GM13976 (cell line): ENCODE measurements around the gene CRTAC1.

Source experiments
- DNase-seq: peaks from one replicate; pipeline ENCODE4 v3.0.0; 2012; ENCODE audit warnings: low spot score
- in situ Hi-C: fragments of 300-500 bp; cut with MboI; formaldehyde crosslinking; loops from one replicate; pipeline ENCODE4 v1.12.0; 2022; ENCODE audit warnings: low sequenced_read_pairs, mixed read lengths, inconsistent platforms; ENCODE audit not compliant: unreplicated experiment
- TF ChIP-seq, protein P1 (sequence below): IDR thresholded peaks from 2 replicates; pipeline ENCODE4 v1.5.1; 2012; ENCODE audit warnings: borderline replicate concordance, mild to moderate bottlenecking; ENCODE audit not compliant: insufficient read depth; ENCODE audit errors: extremely low read depth, missing control alignments, control extremely low read depth

The CRTAC1 gene

DNA sequence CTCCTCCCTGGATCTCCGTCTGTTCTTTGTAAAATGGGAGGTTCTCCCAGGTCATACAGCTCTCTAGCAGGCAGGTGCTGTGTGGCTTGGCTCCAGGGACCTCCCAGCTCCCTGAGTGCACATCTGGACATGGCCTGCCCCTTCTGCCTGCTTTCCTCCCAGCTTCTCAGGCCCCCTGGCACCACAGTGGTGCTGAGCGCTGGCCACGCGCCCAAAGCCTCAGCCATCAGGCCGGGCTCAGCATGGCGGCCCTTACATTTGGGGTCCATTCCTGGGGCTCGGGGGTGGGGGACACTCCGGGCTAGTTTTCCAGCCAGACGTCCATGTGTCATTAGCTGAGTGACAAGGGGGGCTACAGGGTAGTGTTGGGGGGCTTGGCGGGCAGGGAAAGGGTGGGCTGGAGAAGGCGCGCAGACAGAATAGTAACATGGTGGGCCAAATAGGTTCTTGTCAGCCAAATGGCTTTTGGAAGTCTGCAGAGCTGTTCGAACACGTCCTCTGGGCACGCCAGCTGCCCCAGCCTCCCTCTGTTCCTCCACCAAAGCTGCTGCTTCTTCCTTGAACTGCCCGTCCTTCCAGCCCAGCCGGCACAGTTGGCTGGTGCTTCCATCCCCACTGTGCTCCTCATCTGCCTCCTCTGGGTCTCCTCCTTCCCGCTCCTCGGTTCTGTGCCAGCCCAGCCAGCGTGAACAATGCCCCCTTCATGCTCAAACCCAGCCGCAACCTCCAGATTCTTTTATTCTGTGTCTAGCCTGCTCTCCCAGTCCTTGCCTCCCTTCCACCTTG is 114.9 kb downstream of the CRTAC1 start:
- TF ChIP-seq, protein P1, sequence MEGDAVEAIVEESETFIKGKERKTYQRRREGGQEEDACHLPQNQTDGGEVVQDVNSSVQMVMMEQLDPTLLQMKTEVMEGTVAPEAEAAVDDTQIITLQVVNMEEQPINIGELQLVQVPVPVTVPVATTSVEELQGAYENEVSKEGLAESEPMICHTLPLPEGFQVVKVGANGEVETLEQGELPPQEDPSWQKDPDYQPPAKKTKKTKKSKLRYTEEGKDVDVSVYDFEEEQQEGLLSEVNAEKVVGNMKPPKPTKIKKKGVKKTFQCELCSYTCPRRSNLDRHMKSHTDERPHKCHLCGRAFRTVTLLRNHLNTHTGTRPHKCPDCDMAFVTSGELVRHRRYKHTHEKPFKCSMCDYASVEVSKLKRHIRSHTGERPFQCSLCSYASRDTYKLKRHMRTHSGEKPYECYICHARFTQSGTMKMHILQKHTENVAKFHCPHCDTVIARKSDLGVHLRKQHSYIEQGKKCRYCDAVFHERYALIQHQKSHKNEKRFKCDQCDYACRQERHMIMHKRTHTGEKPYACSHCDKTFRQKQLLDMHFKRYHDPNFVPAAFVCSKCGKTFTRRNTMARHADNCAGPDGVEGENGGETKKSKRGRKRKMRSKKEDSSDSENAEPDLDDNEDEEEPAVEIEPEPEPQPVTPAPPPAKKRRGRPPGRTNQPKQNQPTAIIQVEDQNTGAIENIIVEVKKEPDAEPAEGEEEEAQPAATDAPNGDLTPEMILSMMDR: no peak
- no peak for DNase-seq
- in situ Hi-C loops: loop anchor here (10.0 kb wide), 1 partner anchor 129 kb away; no protein-coding TSS in a partner anchor

DNA sequence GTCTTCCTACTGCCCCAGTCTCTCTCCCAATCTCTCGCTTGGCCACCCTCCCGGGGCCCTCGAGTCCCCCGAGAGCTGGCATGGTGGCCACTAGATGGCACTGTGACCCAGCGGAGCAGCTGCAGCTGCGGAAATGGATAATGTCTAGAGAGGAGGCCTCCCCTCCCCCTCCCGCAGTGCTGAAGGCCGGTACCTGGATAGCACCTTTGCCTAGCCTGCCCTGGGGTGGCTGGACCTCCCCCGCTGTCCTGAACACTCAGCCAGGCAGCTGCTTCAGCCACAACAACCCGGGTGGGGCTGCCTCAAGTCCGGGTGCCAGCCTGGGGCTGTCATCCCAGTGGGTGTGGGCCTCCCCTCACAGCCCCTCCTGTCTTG is 115.6 kb downstream of the CRTAC1 start:
- in situ Hi-C loops: loop anchor here (10.0 kb wide), 1 partner anchor 130 kb away; no protein-coding TSS in a partner anchor
- peak; percentile 91 for DNase-seq
- TF ChIP-seq, protein P1: peak; percentile 73

DNA sequence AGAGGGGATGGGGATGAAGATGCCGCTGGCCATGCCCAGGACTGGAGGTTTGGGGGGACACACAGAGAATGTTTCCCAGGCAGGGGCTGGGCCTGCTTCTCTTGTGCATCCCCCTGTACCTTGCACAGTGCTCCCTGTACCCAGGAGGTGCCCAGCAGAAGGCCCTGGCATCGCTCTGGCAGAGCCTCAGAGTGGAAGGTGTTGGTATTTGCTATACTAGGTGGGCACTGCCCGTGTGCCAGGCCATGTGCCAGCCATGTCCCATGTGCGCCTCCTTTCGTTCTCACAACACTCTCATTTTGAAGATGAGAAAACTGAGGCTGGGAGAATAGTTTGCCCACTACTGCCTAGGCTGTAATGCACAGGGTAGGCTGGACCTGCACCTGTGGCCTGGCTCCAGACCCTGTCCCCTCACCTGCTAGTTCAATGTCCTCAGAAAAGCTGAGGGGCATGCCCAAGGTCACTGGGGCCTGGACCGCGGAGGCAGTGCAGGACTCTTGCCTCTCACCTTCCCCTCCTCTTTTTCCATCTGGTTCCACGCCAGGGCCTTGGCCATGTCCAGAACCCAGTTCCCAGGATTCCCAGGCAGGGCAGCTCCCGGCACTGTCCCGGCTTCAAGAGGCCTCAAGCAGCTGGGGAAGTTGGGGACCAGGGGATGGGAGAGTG is 116.1 kb downstream of the CRTAC1 start:
- TF ChIP-seq, protein P1: no peak
- DNase-seq: no peak
- in situ Hi-C loops: loop anchor here (10.0 kb wide), 1 partner anchor 130 kb away; no protein-coding TSS in a partner anchor

DNA sequence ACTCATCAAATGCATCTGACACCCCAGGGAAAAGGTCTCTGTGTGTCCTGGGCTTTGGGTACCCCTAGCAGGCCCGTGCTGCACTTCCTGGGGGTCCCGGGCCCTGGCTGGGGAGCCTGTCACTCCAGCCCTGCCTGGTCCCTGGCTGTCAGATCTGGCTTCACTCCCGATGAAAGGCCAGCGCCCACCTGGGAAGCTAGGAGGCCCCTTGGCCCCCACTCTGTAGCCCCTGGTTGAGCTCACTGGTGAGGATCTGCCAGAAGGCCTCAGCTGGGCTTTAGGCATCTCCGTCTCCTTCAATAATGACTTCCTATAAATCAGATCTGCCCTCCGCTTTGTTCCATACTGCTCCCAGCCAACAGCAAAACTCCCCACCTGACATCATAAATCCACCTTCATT is 116.8 kb downstream of the CRTAC1 start:
- in situ Hi-C loops: loop anchor here (10.0 kb wide), 1 partner anchor 131 kb away; no protein-coding TSS in a partner anchor
- no peak for DNase-seq
- TF ChIP-seq, protein P1: no peak

DNA sequence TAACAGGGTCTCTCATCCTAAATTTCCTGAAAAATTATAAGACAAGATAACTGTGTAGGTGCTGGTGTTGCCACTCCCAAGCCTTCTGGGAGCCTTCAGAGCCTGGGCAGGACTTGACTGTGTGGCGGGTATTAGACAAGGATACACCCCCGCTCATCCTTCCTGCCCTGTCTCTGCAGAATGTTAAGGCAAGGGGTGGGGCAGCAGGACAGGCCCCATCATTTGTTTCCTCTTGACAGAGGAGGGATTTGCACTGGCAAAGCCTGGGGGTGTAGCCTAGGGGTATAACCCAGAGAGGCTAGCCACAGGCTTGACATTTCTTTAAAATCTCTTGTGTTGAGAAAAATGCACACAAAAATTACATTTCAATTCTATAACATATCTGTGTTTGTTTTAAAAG is 117.2 kb downstream of the CRTAC1 start:
- no peak for DNase-seq
- in situ Hi-C loops: loop anchor here (10.0 kb wide), 1 partner anchor 132 kb away; no protein-coding TSS in a partner anchor
- TF ChIP-seq, protein P1: no peak

DNA sequence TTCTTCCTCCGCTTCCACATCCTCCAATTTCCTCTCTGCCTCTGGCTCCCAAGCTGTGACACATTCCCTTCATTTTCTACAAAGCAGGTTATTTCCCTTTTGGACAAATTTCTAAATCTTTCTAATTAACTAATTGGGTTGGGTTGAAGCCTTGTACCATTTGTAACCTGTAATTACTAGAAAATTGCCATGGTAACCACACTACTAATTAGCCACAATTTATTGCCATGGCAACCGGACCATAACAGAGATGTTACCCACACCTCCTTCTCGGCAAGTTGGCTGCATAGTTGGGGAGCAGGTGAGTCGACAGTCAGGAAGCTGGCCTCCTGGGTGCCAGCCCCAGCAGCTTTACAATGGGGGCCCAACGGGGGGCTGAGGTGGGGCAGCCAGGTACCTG is 119.2 kb downstream of the CRTAC1 start:
- in situ Hi-C loops: loop anchor here (10.0 kb wide), 1 partner anchor 134 kb away; no protein-coding TSS in a partner anchor
- TF ChIP-seq, protein P1: no peak
- no peak for DNase-seq
